Measurements from ENCODE around the gene TBC1D9. TPM values are rescaled to one million over a fixed set of nuclear protein-coding genes. Genes with fewer than 3 reads are reported as not detected.
A peak's percentile ranks its signal among the peaks of the same experiment; 100 is the strongest.

The TBC1D9 gene
- total and polyA plus RNA-seq, 2 of the 13 experiments (the other 11 are each of a cell fraction or from before 2014, with no cell fraction given), result 11.9 to 12.2 TPM

DNA sequence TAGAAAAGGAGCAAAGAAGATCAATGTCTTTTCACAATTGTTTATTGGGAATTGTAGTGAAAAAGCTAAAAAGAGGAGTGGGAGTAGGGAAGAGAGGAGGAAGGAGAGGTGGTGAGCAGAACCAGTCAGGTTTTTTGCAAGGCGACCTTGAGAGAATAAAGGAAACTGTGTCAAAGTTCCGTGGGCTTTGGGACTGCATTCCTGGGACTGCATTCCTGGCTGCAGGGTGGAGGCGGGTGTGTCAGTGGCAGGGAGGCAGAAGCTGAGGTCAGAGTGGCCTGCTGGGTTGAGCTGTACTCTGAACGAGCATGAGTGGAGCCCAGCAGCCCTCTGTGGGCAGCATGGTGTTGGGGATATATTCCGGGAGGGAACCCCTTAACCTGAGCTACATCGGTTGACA is 120.6 kb downstream of the TBC1D9 start (continued):
- TF ChIP-seq ZNF33B (CRISPR knock-in tag; IDR thresholded peaks at IDR 0.05) (no peak), SNAI1 (CRISPR knock-in tag; IDR thresholded peaks at IDR 0.05; ENCODE audit: borderline replicate concordance) (no peak), ZNF367 (CRISPR knock-in tag; IDR thresholded peaks at IDR 0.05; ENCODE audit: borderline replicate concordance) (no peak), ZNF296 (CRISPR knock-in tag; conservative IDR thresholded peaks at IDR 0.05) (no peak), MXI1 (IDR thresholded peaks at IDR 0.05; ENCODE audit: borderline replicate concordance, low read depth, low read length) (peak; percentile 40; the same call in 1 of the 3 replicates), TGIF2 (CRISPR knock-in tag; IDR thresholded peaks at IDR 0.05) (no peak), ZNF552 (CRISPR knock-in tag; IDR thresholded peaks at IDR 0.05; ENCODE audit: borderline replicate concordance) (no peak), SNRNP70 (IDR thresholded peaks at IDR 0.05; ENCODE audit: low read depth, low read length) (no peak), TEAD3 (CRISPR knock-in tag; optimal IDR thresholded peaks at IDR 0.05; ENCODE audit: borderline replicate concordance) (peak; percentile 100), HMGA1 (CRISPR knock-in tag; conservative IDR thresholded peaks at IDR 0.05) (no peak), KDM5B (CRISPR knock-in tag; IDR thresholded peaks at IDR 0.05; ENCODE audit: borderline replicate concordance) (no peak), ZSCAN9 (CRISPR knock-in tag; IDR thresholded peaks at IDR 0.05; ENCODE audit: borderline replicate concordance) (no peak), ETV6 (CRISPR knock-in tag; conservative IDR thresholded peaks at IDR 0.05) (no peak), FLYWCH1 (CRISPR knock-in tag; IDR thresholded peaks at IDR 0.05) (no peak)
- TF ChIP-seq, protein P1, sequence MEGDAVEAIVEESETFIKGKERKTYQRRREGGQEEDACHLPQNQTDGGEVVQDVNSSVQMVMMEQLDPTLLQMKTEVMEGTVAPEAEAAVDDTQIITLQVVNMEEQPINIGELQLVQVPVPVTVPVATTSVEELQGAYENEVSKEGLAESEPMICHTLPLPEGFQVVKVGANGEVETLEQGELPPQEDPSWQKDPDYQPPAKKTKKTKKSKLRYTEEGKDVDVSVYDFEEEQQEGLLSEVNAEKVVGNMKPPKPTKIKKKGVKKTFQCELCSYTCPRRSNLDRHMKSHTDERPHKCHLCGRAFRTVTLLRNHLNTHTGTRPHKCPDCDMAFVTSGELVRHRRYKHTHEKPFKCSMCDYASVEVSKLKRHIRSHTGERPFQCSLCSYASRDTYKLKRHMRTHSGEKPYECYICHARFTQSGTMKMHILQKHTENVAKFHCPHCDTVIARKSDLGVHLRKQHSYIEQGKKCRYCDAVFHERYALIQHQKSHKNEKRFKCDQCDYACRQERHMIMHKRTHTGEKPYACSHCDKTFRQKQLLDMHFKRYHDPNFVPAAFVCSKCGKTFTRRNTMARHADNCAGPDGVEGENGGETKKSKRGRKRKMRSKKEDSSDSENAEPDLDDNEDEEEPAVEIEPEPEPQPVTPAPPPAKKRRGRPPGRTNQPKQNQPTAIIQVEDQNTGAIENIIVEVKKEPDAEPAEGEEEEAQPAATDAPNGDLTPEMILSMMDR (CRISPR knock-in tag; IDR thresholded peaks at IDR 0.05), result peak; percentile 30; the same call in 1 of the 2 replicates
- TF ChIP-seq, protein P2, sequence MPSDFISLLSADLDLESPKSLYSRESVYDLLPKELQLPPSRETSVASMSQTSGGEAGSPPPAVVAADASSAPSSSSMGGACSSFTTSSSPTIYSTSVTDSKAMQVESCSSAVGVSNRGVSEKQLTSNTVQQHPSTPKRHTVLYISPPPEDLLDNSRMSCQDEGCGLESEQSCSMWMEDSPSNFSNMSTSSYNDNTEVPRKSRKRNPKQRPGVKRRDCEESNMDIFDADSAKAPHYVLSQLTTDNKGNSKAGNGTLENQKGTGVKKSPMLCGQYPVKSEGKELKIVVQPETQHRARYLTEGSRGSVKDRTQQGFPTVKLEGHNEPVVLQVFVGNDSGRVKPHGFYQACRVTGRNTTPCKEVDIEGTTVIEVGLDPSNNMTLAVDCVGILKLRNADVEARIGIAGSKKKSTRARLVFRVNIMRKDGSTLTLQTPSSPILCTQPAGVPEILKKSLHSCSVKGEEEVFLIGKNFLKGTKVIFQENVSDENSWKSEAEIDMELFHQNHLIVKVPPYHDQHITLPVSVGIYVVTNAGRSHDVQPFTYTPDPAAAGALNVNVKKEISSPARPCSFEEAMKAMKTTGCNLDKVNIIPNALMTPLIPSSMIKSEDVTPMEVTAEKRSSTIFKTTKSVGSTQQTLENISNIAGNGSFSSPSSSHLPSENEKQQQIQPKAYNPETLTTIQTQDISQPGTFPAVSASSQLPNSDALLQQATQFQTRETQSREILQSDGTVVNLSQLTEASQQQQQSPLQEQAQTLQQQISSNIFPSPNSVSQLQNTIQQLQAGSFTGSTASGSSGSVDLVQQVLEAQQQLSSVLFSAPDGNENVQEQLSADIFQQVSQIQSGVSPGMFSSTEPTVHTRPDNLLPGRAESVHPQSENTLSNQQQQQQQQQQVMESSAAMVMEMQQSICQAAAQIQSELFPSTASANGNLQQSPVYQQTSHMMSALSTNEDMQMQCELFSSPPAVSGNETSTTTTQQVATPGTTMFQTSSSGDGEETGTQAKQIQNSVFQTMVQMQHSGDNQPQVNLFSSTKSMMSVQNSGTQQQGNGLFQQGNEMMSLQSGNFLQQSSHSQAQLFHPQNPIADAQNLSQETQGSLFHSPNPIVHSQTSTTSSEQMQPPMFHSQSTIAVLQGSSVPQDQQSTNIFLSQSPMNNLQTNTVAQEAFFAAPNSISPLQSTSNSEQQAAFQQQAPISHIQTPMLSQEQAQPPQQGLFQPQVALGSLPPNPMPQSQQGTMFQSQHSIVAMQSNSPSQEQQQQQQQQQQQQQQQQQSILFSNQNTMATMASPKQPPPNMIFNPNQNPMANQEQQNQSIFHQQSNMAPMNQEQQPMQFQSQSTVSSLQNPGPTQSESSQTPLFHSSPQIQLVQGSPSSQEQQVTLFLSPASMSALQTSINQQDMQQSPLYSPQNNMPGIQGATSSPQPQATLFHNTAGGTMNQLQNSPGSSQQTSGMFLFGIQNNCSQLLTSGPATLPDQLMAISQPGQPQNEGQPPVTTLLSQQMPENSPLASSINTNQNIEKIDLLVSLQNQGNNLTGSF (CRISPR knock-in tag; IDR thresholded peaks at IDR 0.05), result no peak
- TF ChIP-seq, protein P3, sequence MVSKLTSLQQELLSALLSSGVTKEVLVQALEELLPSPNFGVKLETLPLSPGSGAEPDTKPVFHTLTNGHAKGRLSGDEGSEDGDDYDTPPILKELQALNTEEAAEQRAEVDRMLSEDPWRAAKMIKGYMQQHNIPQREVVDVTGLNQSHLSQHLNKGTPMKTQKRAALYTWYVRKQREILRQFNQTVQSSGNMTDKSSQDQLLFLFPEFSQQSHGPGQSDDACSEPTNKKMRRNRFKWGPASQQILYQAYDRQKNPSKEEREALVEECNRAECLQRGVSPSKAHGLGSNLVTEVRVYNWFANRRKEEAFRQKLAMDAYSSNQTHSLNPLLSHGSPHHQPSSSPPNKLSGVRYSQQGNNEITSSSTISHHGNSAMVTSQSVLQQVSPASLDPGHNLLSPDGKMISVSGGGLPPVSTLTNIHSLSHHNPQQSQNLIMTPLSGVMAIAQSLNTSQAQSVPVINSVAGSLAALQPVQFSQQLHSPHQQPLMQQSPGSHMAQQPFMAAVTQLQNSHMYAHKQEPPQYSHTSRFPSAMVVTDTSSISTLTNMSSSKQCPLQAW (CRISPR knock-in tag; IDR thresholded peaks at IDR 0.05), result peak; percentile 61; the same call in 1 of the 2 replicates
- TF ChIP-seq, protein P4, sequence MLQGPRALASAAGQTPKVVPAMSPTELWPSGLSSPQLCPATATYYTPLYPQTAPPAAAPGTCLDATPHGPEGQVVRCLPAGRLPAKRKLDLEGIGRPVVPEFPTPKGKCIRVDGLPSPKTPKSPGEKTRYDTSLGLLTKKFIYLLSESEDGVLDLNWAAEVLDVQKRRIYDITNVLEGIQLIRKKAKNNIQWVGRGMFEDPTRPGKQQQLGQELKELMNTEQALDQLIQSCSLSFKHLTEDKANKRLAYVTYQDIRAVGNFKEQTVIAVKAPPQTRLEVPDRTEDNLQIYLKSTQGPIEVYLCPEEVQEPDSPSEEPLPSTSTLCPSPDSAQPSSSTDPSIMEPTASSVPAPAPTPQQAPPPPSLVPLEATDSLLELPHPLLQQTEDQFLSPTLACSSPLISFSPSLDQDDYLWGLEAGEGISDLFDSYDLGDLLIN (CRISPR knock-in tag; IDR thresholded peaks at IDR 0.05; ENCODE audit: borderline replicate concordance), result no peak
- TF ChIP-seq, protein P5, sequence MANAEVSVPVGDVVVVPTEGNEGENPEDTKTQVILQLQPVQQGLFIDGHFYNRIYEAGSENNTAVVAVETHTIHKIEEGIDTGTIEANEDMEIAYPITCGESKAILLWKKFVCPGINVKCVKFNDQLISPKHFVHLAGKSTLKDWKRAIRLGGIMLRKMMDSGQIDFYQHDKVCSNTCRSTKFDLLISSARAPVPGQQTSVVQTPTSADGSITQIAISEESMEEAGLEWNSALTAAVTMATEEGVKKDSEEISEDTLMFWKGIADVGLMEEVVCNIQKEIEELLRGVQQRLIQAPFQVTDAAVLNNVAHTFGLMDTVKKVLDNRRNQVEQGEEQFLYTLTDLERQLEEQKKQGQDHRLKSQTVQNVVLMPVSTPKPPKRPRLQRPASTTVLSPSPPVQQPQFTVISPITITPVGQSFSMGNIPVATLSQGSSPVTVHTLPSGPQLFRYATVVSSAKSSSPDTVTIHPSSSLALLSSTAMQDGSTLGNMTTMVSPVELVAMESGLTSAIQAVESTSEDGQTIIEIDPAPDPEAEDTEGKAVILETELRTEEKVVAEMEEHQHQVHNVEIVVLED (CRISPR knock-in tag; IDR thresholded peaks at IDR 0.05; ENCODE audit: borderline replicate concordance), result no peak

All from HepG2 (cell line).